ENCODE data around the gene TANC1.

TANC1 gene

DNA sequence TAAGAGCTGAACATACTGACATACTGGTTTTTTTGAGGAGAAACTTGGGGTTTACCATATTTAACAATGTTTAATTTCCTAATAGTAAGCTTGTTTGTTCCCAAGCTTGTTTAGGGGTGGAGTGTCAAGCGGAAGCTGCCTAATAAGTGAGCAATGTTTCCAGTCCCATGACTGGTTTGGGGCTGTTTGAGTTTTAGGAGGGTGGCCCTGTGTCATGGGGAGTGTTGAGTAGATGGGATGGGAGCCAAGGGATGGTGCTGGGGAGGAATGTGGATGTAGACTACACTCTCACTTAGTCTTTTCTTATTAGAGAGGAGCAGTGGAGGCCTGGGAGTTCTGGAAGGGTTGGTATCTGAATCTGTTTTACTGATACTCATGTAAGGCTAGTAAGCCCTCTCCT, 128.5 kb downstream of the TANC1 start:
- DNase-seq (ENCODE audit: low spot score) = no peak
- TF ChIP-seq CTCF (IDR thresholded peaks at IDR 0.05; ENCODE audit: borderline replicate concordance, control extremely low read depth, extremely low read depth, insufficient read depth, missing control alignments) = no peak
- in situ Hi-C loops (cut with MboI; ENCODE audit: low sequenced_read_pairs, unreplicated experiment) = no loop called here

- in situ Hi-C loops (cut with MboI; ENCODE audit: low sequenced_read_pairs, unreplicated experiment) = no loop called here
- TF ChIP-seq CTCF (IDR thresholded peaks at IDR 0.05; ENCODE audit: borderline replicate concordance, control extremely low read depth, extremely low read depth, insufficient read depth, missing control alignments) = no peak
- no peak for DNase-seq (ENCODE audit: low spot score)
Observed at GRCh38 chr2:159098361-159098760, 129.9 kb downstream of the TANC1 start.

DNA sequence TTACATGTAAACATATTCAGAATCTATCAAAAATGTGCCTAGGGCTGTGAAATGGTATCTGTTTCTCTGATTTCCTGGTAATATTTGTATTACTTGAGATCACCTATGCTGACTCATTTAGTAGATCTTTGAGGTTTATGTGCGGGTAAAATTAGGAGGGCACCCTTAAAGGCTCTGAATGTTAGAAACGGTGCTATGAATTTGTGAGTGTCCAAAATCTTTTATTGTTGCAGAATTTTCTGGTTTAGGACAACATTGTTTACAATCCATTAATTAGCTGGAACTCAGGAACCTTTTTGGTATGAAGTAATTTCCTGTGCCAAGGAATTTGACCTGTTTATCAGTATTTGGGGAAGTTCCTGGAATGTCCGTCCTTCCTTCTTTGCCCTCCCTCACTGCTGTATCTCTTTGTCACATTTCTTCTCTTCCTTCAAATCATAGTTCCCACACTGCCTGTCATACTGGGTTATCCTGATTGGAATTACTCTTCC, 130.5 kb downstream of the TANC1 start:
- TF ChIP-seq CTCF (IDR thresholded peaks at IDR 0.05; ENCODE audit: borderline replicate concordance, control extremely low read depth, extremely low read depth, insufficient read depth, missing control alignments) = no peak
- in situ Hi-C loops (cut with MboI; ENCODE audit: low sequenced_read_pairs, unreplicated experiment) = no loop called here
- no peak for DNase-seq (ENCODE audit: low spot score)

- DNase-seq (ENCODE audit: low spot score) = no peak
- in situ Hi-C loops (cut with MboI; ENCODE audit: low sequenced_read_pairs, unreplicated experiment) = no loop called here
Observed at GRCh38 chr2:159101755-159102489, 133.5 kb downstream of the TANC1 start.

DNA sequence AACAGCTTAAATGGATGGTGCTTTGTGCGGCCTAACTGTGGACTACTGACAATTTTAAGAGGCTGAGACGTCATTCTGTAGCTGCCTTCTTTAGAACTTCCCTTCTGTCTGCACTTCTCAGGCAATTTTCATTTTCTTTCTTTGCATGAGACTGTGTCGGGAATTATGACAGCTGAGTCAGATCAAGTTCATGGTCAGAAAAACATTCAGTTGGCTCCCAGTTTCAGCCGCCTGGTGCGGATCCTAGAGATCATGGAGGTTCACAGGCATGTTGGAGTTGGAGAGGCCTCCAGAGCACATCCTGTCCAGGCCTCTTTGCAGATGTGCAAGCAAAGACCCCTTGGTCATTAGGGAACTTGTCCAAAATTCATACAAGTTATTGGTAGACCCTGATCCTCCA, 135.0 kb downstream of the TANC1 start:
- no peak for DNase-seq (ENCODE audit: low spot score)
- no peak for TF ChIP-seq CTCF (IDR thresholded peaks at IDR 0.05; ENCODE audit: borderline replicate concordance, control extremely low read depth, extremely low read depth, insufficient read depth, missing control alignments)
- in situ Hi-C loops (cut with MboI; ENCODE audit: low sequenced_read_pairs, unreplicated experiment) = no loop called here

More at GRCh38 chr2:159101755-159102489, 133.5 kb downstream of the TANC1 start:
- no peak for TF ChIP-seq CTCF (IDR thresholded peaks at IDR 0.05; ENCODE audit: borderline replicate concordance, control extremely low read depth, extremely low read depth, insufficient read depth, missing control alignments)

- no peak for DNase-seq (ENCODE audit: low spot score)
- in situ Hi-C loops (cut with MboI; ENCODE audit: low sequenced_read_pairs, unreplicated experiment) = no loop called here
- no peak for TF ChIP-seq CTCF (IDR thresholded peaks at IDR 0.05; ENCODE audit: borderline replicate concordance, control extremely low read depth, extremely low read depth, insufficient read depth, missing control alignments)
Observed at GRCh38 chr2:159106109-159106508, 137.7 kb downstream of the TANC1 start.

All from GM13976 (cell line).